ENCODE results near the gene ANKS1B.
"Not testable (repeated sequence)": the region's sequence is repeated elsewhere in the genome, so short reads cannot be mapped to it uniquely, and the experiment has no call there.

Gene ANKS1B

GRCh38 chr12:98769068-98769467 is 1215.7 kb downstream of the ANKS1B start:
- Mint-ChIP-seq H3K9me3 (no peaks in the 10 kb centered on the region), H3K36me3 (no peaks in the 10 kb centered on the region), H3K4me1 (no peaks in the 10 kb centered on the region), H3K27me3 (peaks cover 4% of the 10 kb centered on the region), H3K4me3 (no peak overlapping the region), H3K27ac (no peak overlapping the region)
- CTCF ChIA-PET: interaction anchor here (0.6 kb wide), 1 partner anchor 135 kb away, joined by 3 read pairs; no protein-coding TSS in a partner anchor
- no peak for DNase-seq

GRCh38 chr12:98767248-98767647 is 1217.5 kb downstream of the ANKS1B start:
- Mint-ChIP-seq H3K4me3 (no peak overlapping the region), H3K27me3 (peaks cover 9% of the 10 kb centered on the region), H3K27ac (no peak overlapping the region), H3K36me3 (no peaks in the 10 kb centered on the region), H3K4me1 (no peaks in the 10 kb centered on the region), H3K9me3 (no peaks in the 10 kb centered on the region)
- DNase-seq: no peak
- CTCF ChIA-PET: no interaction called here

- no peaks in the 10 kb centered on the region for H3K9me3 Mint-ChIP-seq
- H3K27ac Mint-ChIP-seq: no peak overlapping the region
- H3K4me3 Mint-ChIP-seq: no peak overlapping the region
- no peaks in the 10 kb centered on the region for H3K36me3 Mint-ChIP-seq
- peaks cover 14% of the 10 kb centered on the region for H3K27me3 Mint-ChIP-seq
- DNase-seq: no peak
- H3K4me1 Mint-ChIP-seq: no peaks in the 10 kb centered on the region
- CTCF ChIA-PET: no interaction called here
Observed at GRCh38 chr12:98763656-98764055, 1221.1 kb downstream of the ANKS1B start.

GRCh38 chr12:98758331-98758730 is 1226.4 kb downstream of the ANKS1B start:
- DNase-seq: no peak
- Mint-ChIP-seq H3K36me3 (no peaks in the 10 kb centered on the region), H3K9me3 (no peaks in the 10 kb centered on the region), H3K27ac (no peak overlapping the region), H3K4me1 (peaks cover 3% of the 10 kb centered on the region), H3K27me3 (peaks cover 10% of the 10 kb centered on the region), H3K4me3 (no peak overlapping the region)
- CTCF ChIA-PET: no interaction called here

GRCh38 chr12:98757455-98757854 is 1227.3 kb downstream of the ANKS1B start:
- H3K36me3 Mint-ChIP-seq: no peaks in the 10 kb centered on the region
- H3K4me1 Mint-ChIP-seq: peaks cover 3% of the 10 kb centered on the region
- H3K9me3 Mint-ChIP-seq: no peaks in the 10 kb centered on the region
- H3K27ac Mint-ChIP-seq: no peak overlapping the region
- no peak overlapping the region for H3K4me3 Mint-ChIP-seq
- no peak for DNase-seq
- H3K27me3 Mint-ChIP-seq: peaks cover 6% of the 10 kb centered on the region
- CTCF ChIA-PET: no interaction called here

- DNase-seq, H3K4me1 Mint-ChIP-seq, H3K27me3 Mint-ChIP-seq, CTCF ChIA-PET, H3K27ac Mint-ChIP-seq, H3K4me3 Mint-ChIP-seq, H3K9me3 Mint-ChIP-seq, H3K36me3 Mint-ChIP-seq: not testable (repeated sequence)
Observed at GRCh38 chr12:98755855-98756254, 1228.9 kb downstream of the ANKS1B start.

GRCh38 chr12:98754095-98754494 is 1230.6 kb downstream of the ANKS1B start:
- Mint-ChIP-seq H3K9me3 (no peaks in the 10 kb centered on the region), H3K27ac (no peak overlapping the region)

GRCh38 chr12:98752726-98753125 is 1232.0 kb downstream of the ANKS1B start:
- no peak overlapping the region for H3K27ac Mint-ChIP-seq

More at GRCh38 chr12:98754095-98754494, 1230.6 kb downstream of the ANKS1B start:
- no peaks in the 10 kb centered on the region for H3K36me3 Mint-ChIP-seq
- H3K4me1 Mint-ChIP-seq: peaks cover 3% of the 10 kb centered on the region
- CTCF ChIA-PET: interaction anchor here (1.2 to 3.3 kb wide), 2 partner anchors 12 to 29 kb away, joined by 3 to 22 read pairs; no protein-coding TSS in a partner anchor
- peaks cover 15% of the 10 kb centered on the region for H3K27me3 Mint-ChIP-seq
- DNase-seq: no peak
- no peak overlapping the region for H3K4me3 Mint-ChIP-seq

GRCh38 chr12:98751580-98752115 is 1233.1 kb downstream of the ANKS1B start:
- peaks cover 27% of the 10 kb centered on the region for H3K27me3 Mint-ChIP-seq
- H3K27ac Mint-ChIP-seq: no peak overlapping the region
- DNase-seq: no peak
- CTCF ChIA-PET: interaction anchor here (3.3 kb wide), 1 partner anchor 9 kb away, joined by 22 read pairs; no protein-coding TSS in a partner anchor
- H3K36me3 Mint-ChIP-seq: no peaks in the 10 kb centered on the region
- H3K4me3 Mint-ChIP-seq: no peak overlapping the region
- no peaks in the 10 kb centered on the region for H3K9me3 Mint-ChIP-seq
- peaks cover 3% of the 10 kb centered on the region for H3K4me1 Mint-ChIP-seq

More at GRCh38 chr12:98752726-98753125, 1232.0 kb downstream of the ANKS1B start:
- no peaks in the 10 kb centered on the region for H3K9me3 Mint-ChIP-seq
- DNase-seq: no peak
- peaks cover 3% of the 10 kb centered on the region for H3K4me1 Mint-ChIP-seq
- no peaks in the 10 kb centered on the region for H3K36me3 Mint-ChIP-seq
- H3K27me3 Mint-ChIP-seq: peaks cover 21% of the 10 kb centered on the region
- no peak overlapping the region for H3K4me3 Mint-ChIP-seq
- CTCF ChIA-PET: interaction anchor here (3.3 kb wide), 1 partner anchor 10 kb away, joined by 22 read pairs; no protein-coding TSS in a partner anchor

GRCh38 chr12:98750511-98750910 is 1234.2 kb downstream of the ANKS1B start:
- H3K4me3 Mint-ChIP-seq: no peak overlapping the region
- no peaks in the 10 kb centered on the region for H3K36me3 Mint-ChIP-seq
- H3K4me1 Mint-ChIP-seq: peaks cover 10% of the 10 kb centered on the region
- H3K9me3 Mint-ChIP-seq: no peaks in the 10 kb centered on the region
- no peak for DNase-seq
- no peak overlapping the region for H3K27ac Mint-ChIP-seq
- peaks cover 38% of the 10 kb centered on the region for H3K27me3 Mint-ChIP-seq
- CTCF ChIA-PET: interaction anchor here (1.0 kb wide), 1 partner anchor 9 kb away, joined by 6 read pairs; no protein-coding TSS in a partner anchor

- no peak for DNase-seq
- CTCF ChIA-PET: interaction anchor here (0.9 kb wide), 1 partner anchor 9 kb away, joined by 3 read pairs; no protein-coding TSS in a partner anchor
- H3K4me3 Mint-ChIP-seq: no peak overlapping the region
- peaks cover 46% of the 10 kb centered on the region for H3K27me3 Mint-ChIP-seq
- H3K27ac Mint-ChIP-seq: no peak overlapping the region
- H3K36me3 Mint-ChIP-seq: no peaks in the 10 kb centered on the region
- peaks cover 8% of the 10 kb centered on the region for H3K4me1 Mint-ChIP-seq
- H3K9me3 Mint-ChIP-seq: no peaks in the 10 kb centered on the region
Observed at GRCh38 chr12:98748463-98748862, 1236.3 kb downstream of the ANKS1B start.

GRCh38 chr12:98745578-98746391 is 1239.0 kb downstream of the ANKS1B start:
- CTCF ChIA-PET: no interaction called here
- Mint-ChIP-seq H3K9me3 (no peaks in the 10 kb centered on the region), H3K36me3 (no peaks in the 10 kb centered on the region), H3K4me3 (peak overlapping the region; percentile 67), H3K4me1 (peaks cover 14% of the 10 kb centered on the region), H3K27ac (no peak overlapping the region), H3K27me3 (peaks cover 66% of the 10 kb centered on the region)
- DNase-seq: peak; percentile 33

- Mint-ChIP-seq H3K36me3 (no peaks in the 10 kb centered on the region), H3K4me1 (peaks cover 14% of the 10 kb centered on the region), H3K9me3 (no peaks in the 10 kb centered on the region), H3K27me3 (peaks cover 61% of the 10 kb centered on the region), H3K4me3 (no peak overlapping the region), H3K27ac (no peak overlapping the region)
- CTCF ChIA-PET: no interaction called here
- DNase-seq: no peak
Observed at GRCh38 chr12:98744680-98745079, 1240.1 kb downstream of the ANKS1B start.

GRCh38 chr12:98743362-98743953 is 1241.3 kb downstream of the ANKS1B start:
- no peak overlapping the region for H3K4me3 Mint-ChIP-seq
- CTCF ChIA-PET: interaction anchor here (0.7 to 4.2 kb wide), 7 partner anchors 10 to 139 kb away, joined by 3 to 22 read pairs (median 5); no protein-coding TSS in a partner anchor
- H3K4me1 Mint-ChIP-seq: peaks cover 14% of the 10 kb centered on the region
- no peaks in the 10 kb centered on the region for H3K9me3 Mint-ChIP-seq
- peak; percentile 55 for DNase-seq
- no peaks in the 10 kb centered on the region for H3K36me3 Mint-ChIP-seq
- no peak overlapping the region for H3K27ac Mint-ChIP-seq
- H3K27me3 Mint-ChIP-seq: peaks cover 54% of the 10 kb centered on the region

All from activated naive CD4-positive, alpha-beta T cell treated with anti-CD3 and anti-CD28 coated beads, Interleukin-2, amount 10 ng/mL, durations not matched to agents 7 days and 5 days (primary cell).